Adrenal gland (tissue), 5 donors: ENCODE data around the gene OGFRL1.

ENCODE experiments used
- CTCF ChIP-seq, 6 experiments: fragments of 450-650 bp in 4 of 6; fragments of 200-600 bp in 2 of 6; sonication (generic) in 1 of 6; IDR thresholded peaks; 1 replicate in 5 of 6; 2 replicates in 1 of 6; pipeline versions ENCODE4 v1.5.1 to v1.8.0; 2016 to 2021; ENCODE audit warnings: antibody characterized with exemption in 6 of 6, mild to moderate bottlenecking in 2 of 6, moderate library complexity in 1 of 6
- POLR2A ChIP-seq, 2 donors: fragments of 450-650 bp; IDR thresholded peaks; one replicate each; pipeline ENCODE4 v1.6.1; 2017; ENCODE audit warnings: antibody characterized with exemption in 2 of 2, mild to moderate bottlenecking in 2 of 2, moderate library complexity in 1 of 2
- donor health status: DM: no; HTN: no; CAD: no.

DNA sequence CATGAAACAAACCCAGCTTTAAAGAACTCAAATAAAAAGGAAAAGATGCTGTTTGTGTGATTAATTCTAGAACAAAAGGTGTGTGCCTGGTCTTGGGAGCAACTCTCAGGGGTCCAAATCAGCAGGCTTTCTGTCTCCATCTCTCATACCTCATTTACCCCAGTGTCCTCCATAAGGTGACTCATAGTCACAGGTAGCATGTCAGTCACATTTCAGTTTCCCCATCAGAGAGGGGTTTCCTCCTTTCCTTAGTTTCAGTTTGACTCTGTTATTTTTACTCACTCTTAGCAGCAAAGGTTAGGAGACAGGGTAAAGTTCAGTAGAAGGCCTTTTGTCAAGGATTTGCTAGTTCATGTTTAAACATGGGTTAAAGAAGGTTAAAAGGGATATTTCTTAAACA lies 46.2 kb downstream of the OGFRL1 start:
- TF ChIP-seq CTCF (IDR thresholded peaks at IDR 0.05) (no peak), POLR2A (IDR thresholded peaks at IDR 0.05) (no peak)
